Peyer's patch (tissue), 4 donors: ENCODE data around the gene KLHL3. TPM values are rescaled to one million over a fixed set of nuclear protein-coding genes. Genes with fewer than 3 reads are reported as not detected.

ENCODE experiments used
- DNase-seq, 3 donors: peaks; one replicate each; pipeline ENCODE4 v3.0.0-alpha.2; 2017 to 2019
- H3K27ac ChIP-seq, 4 donors: fragments of 200-600 bp; sonication (generic); one replicate each; pipeline ENCODE4 v1.5.1; 2016 to 2019
- H3K27me3 ChIP-seq, 2 donors: fragments of 200-600 bp; sonication (generic); one replicate each; pipeline ENCODE4 v1.5.1; 2019
- H3K36me3 ChIP-seq, 3 donors: fragments of 200-600 bp; sonication (generic); one replicate each; pipeline ENCODE4 v1.5.1; 2016 to 2019
- H3K4me1 ChIP-seq, 4 donors: fragments of 200-600 bp; sonication (generic); one replicate each; pipeline ENCODE4 v1.5.1; 2016 to 2019
- H3K4me3 ChIP-seq, 4 donors: fragments of 200-600 bp; sonication (generic); 1 replicate in 3 of 4; 2 replicates in 1 of 4; pipeline ENCODE4 v1.5.1; 2016 to 2019; ENCODE audit warnings: mild to moderate bottlenecking in 1 of 4
- H3K9me3 ChIP-seq, 4 donors: fragments of 200-600 bp; sonication (generic); one replicate each; pipeline ENCODE4 v1.5.1; 2016 to 2019; ENCODE audit warnings: mild to moderate bottlenecking in 1 of 4
- CTCF ChIP-seq, 6 experiments: fragments of 450-650 bp in 4 of 6; fragments of 200-600 bp in 2 of 6; sonication (generic) in 1 of 6; IDR thresholded peaks; one replicate each; pipeline ENCODE4 v1.5.1; 2017 to 2019; ENCODE audit warnings: antibody characterized with exemption in 6 of 6, mild to moderate bottlenecking in 3 of 6, moderate library complexity in 1 of 6
- POLR2A ChIP-seq, 2 donors: fragments of 450-650 bp; IDR thresholded peaks; one replicate each; pipeline ENCODE4 v1.5.1; 2017; ENCODE audit warnings: antibody characterized with exemption in 2 of 2, mild to moderate bottlenecking in 2 of 2, moderate library complexity in 2 of 2
- total RNA-seq, 4 donors: library from RNA; depleted of rRNA; stranded (reverse); fragments of >200 nt; gene quantifications; one replicate each; pipeline ENCODE4 v1.1.0, GENCODE V29; 2016

KLHL3 gene
- total RNA-seq, 4 donors from 2014 or later: 5.0 to 9.5 (median 6.3) TPM

GRCh38 chr5:137595396-137596079 lies 140.4 kb downstream of the KLHL3 start:
- H3K36me3 ChIP-seq: no peaks in the 10 kb centered on the region
- no peaks in the 10 kb centered on the region for H3K4me1 ChIP-seq
- H3K9me3 ChIP-seq: no peaks in the 10 kb centered on the region
- no peak overlapping the region for H3K4me3 ChIP-seq
- H3K27me3 ChIP-seq: no peaks in the 10 kb centered on the region
- DNase-seq: no peak
- H3K27ac ChIP-seq: no peak overlapping the region
- TF ChIP-seq CTCF (IDR thresholded peaks at IDR 0.05): no peak
- TF ChIP-seq POLR2A (IDR thresholded peaks at IDR 0.05): no peak

- no peaks in the 10 kb centered on the region for H3K27me3 ChIP-seq
- DNase-seq: no peak
- TF ChIP-seq POLR2A (IDR thresholded peaks at IDR 0.05) (no peak), CTCF (IDR thresholded peaks at IDR 0.05) (no peak)
These were observed 141.2 kb downstream of the KLHL3 start for GRCh38 chr5:137594717-137595116.

GRCh38 chr5:137592317-137592716 lies 143.6 kb downstream of the KLHL3 start:
- no peak for TF ChIP-seq POLR2A (IDR thresholded peaks at IDR 0.05)
- TF ChIP-seq CTCF (IDR thresholded peaks at IDR 0.05): no peak
- no peak for DNase-seq
- no peak overlapping the region for H3K4me3 ChIP-seq
- no peaks in the 10 kb centered on the region for H3K36me3 ChIP-seq
- no peaks in the 10 kb centered on the region for H3K27me3 ChIP-seq
- no peaks in the 10 kb centered on the region for H3K9me3 ChIP-seq
- no peak overlapping the region for H3K27ac ChIP-seq
- no peaks in the 10 kb centered on the region for H3K4me1 ChIP-seq

More at GRCh38 chr5:137594717-137595116, 141.2 kb downstream of the KLHL3 start:
- Histone ChIP-seq H3K9me3 (no peaks in the 10 kb centered on the region), H3K27ac (no peak overlapping the region), H3K36me3 (no peaks in the 10 kb centered on the region), H3K4me1 (no peaks in the 10 kb centered on the region), H3K4me3 (no peak overlapping the region)

- no peak overlapping the region for H3K27ac ChIP-seq
- no peaks in the 10 kb centered on the region for H3K9me3 ChIP-seq
- no peak for DNase-seq
- H3K4me3 ChIP-seq: no peak overlapping the region
- H3K27me3 ChIP-seq: no peaks in the 10 kb centered on the region
- no peaks in the 10 kb centered on the region for H3K4me1 ChIP-seq
- H3K36me3 ChIP-seq: no peaks in the 10 kb centered on the region
- TF ChIP-seq CTCF (IDR thresholded peaks at IDR 0.05): no peak
- TF ChIP-seq POLR2A (IDR thresholded peaks at IDR 0.05): no peak
These were observed 146.7 kb downstream of the KLHL3 start for GRCh38 chr5:137589185-137589584.

- H3K4me3 ChIP-seq: no peak overlapping the region
- H3K36me3 ChIP-seq: no peaks in the 10 kb centered on the region
- no peaks in the 10 kb centered on the region for H3K9me3 ChIP-seq
- no peak for DNase-seq
- H3K4me1 ChIP-seq: no peaks in the 10 kb centered on the region
- no peak overlapping the region for H3K27ac ChIP-seq
- TF ChIP-seq POLR2A (IDR thresholded peaks at IDR 0.05) (no peak), CTCF (IDR thresholded peaks at IDR 0.05) (no peak)
- no peaks in the 10 kb centered on the region for H3K27me3 ChIP-seq
These were observed 148.0 kb downstream of the KLHL3 start for GRCh38 chr5:137587919-137588318.
